GM19238 (cell line): ENCODE measurements around the gene PLEKHS1.
"Not testable (repeated sequence)": the region's sequence is repeated elsewhere in the genome, so short reads cannot be mapped to it uniquely, and the experiment has no call there.

Experiments
- DNase-seq: peaks from one replicate; pipeline ENCODE4 v3.0.0; 2011; ENCODE audit warnings: low spot score; ENCODE audit not compliant: insufficient read length

The PLEKHS1 gene

GRCh38 chr10:113740850-113741249 lies 10.6 kb upstream of the PLEKHS1 start:
- no peak for DNase-seq

GRCh38 chr10:113742466-113742865 lies 9.0 kb upstream of the PLEKHS1 start:
- DNase-seq = no peak

- no peak for DNase-seq
Observed at GRCh38 chr10:113743594-113743993, 7.9 kb upstream of the PLEKHS1 start.

DNA sequence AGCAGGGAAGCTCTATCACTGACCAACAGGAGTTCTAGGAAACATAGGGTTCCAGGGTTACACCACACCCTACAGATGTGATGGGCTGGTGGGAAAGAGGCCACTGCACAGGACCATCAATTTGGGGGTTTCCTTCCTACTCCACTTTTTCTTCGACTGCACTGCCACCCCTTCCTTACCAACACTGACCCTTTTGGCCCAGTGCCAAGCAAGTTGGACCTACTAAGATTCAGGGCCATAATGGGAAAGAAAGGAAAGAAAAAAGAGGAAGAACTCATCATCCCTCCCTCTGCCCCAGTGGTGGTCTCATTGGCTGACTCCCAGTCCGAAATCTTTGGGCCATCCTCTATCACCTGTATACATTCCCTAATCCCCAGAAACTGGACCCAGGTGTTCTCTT lies 6.1 kb upstream of the PLEKHS1 start:
- no peak for DNase-seq

- no peak for DNase-seq
Observed at GRCh38 chr10:113746217-113746957, 5.1 kb upstream of the PLEKHS1 start.

DNA sequence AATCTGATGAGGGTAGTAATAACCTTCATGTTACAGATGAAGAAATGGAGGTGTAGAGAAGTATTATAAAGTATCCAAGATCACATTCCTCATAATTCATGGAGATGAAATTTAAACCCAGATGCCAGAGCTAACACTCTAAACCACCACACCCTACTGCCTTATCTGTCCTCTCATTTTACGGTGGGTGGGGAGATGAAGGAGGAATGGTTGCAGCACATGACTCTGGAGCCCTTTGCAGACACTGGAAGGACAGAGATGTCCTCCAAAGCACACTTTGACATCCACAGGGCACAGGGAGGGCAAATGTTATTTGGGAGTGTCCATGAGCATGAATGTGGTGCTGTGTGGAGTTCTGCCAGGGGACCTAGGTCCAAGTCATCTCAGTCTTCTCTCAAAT lies 1.1 kb downstream of the PLEKHS1 start:
- no peak for DNase-seq

GRCh38 chr10:113753020-113753692 lies 1.7 kb downstream of the PLEKHS1 start:
- DNase-seq = no peak

DNA sequence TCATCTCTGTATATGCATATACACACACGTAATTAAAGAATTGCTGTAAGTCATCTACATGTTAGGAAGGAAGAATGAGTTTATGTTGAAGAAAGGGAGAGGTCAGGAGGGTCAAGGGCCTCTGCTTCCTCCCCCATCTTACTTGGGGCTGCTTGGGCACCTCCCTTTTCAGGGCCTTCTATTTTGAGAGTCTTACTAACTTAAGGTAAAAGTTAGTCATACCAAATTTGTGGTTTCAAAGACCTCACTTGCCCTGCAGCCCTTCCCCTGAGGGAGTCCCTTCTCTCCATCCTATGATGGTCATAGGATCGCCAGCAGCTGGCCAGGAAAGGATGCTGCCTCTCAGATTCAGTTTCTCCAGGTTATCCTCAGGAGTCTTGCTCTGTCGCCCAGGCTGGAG lies 2.6 kb downstream of the PLEKHS1 start:
- no peak for DNase-seq

DNA sequence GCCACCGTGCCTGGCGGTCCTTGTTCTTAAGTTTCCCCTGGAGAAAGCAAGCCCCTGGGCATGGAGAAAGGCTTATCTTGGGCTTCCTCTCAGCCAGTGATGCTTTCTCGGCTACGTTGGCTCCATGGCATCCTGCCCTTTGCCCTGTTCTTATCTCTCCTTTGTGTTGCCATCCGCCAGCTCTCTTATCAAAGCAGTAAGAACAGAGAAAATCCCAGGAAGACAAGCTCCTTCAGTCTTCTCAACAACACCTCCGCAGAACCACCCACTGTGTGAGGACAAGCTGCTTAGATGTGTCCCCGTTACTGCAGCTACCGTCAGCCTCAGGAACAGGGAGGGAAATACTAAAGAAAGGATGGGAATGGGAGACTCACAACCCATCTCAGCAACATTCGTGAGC lies 3.3 kb downstream of the PLEKHS1 start:
- no peak for DNase-seq

- DNase-seq = no peak
Observed at GRCh38 chr10:113756940-113757543, 5.6 kb downstream of the PLEKHS1 start.

- DNase-seq = no peak
Observed at GRCh38 chr10:113762083-113762482, 10.6 kb downstream of the PLEKHS1 start.

DNA sequence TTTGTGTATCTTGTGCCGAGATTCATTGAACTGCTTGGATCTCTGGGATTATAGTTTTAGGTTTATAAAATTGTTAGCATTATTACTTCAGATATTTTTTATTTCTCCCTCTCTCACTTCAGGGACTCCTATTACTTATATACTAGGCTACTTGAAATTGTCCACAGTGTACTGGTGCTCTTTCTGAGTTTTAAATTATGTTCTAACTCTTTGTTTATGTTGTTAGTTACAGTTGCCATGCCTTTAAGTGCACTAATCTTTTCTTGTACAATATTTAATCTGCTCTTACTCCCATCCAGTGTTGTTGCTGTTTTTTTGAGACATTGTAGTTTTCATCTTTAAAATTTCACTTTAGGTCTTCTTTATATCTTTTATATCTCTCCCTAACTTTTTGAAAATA lies 13.1 kb downstream of the PLEKHS1 start:
- DNase-seq = no peak

DNA sequence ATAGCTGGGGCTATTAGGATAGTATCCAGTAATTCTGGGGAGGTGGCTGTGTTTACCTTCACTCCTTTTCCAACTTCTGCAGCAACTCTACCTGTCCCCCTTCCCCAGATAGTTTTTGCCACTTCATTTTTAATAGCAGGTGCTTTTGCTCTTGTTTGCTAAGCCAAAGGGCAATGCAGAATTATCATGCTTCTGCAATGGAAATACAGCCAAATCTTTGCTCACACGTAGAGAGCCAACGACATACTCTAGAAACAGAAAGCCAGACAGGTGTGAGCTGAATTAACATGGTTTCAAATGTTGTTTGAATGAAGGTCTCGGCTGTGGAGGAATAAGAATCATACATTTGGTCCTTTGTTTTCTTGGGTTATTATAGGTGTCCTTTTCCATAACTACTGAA lies 14.4 kb downstream of the PLEKHS1 start:
- DNase-seq = no peak

DNA sequence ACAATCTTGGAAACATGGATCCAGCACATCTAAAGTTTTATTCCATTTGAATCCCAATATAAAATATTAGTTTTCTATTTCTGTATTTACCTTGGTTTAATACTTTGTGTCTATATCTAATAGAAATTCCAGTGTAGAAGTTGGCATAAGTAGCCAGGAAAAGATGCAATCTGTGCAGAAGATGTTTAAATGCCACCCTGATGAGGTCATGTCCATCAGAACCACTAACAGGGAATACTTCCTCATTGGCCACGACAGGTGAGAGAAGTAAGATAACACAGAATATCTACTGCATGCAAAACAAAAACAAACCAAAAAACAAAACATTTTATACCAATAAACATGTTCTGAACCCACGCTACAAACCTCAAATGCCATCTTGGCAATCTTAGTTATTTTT lies 15.7 kb downstream of the PLEKHS1 start:
- DNase-seq = no peak

GRCh38 chr10:113770346-113770745 lies 18.9 kb downstream of the PLEKHS1 start:
- no peak for DNase-seq

- DNase-seq = not testable (repeated sequence)
Observed at GRCh38 chr10:113771131-113771530, 19.6 kb downstream of the PLEKHS1 start.

- DNase-seq = no peak
Observed at GRCh38 chr10:113775686-113776294, 24.3 kb downstream of the PLEKHS1 start.

DNA sequence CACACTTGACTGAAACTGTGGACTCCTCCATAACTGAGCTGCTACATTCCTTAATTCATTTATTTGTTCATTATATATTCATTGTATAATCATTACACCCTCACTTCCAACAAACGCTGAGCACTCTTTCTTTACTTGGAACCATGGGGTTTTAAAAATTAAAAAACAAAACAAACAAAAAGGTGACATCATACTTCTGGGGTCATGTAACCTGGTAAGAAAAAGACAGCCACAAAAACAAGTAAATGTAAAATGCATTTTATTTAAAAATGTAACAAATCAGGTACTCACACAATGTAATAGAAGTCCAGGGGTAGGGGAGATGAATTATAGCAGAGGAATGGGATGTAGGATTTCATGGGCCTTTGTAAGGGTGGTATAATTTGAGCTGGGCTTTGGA lies 25.1 kb downstream of the PLEKHS1 start:
- no peak for DNase-seq

DNA sequence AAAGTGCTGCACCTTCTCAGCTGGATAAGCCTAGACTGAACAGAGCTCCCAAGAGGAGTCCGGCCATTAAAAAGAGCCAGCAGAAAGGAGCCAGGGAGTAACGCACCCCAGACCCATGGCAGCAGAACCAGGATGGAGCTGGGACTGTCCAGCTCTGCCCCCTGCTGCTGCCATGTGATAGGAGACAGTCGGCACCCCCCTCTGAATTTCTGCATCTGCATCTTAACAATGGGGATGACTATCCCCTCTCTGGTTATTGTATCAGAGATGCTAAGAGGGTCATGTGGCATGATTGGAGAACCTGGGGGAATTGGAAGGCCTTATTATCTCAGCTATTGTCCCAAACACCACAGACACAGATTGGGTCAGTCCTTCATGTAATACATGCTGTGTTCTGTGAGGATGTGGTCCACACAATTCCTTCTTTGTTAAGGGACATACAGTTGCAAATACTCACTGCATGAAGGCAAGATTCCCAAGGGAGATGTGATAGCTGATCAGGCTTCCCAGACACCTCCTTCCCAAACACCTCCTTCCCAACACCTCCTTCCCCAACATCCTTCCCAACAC lies 29.3 kb downstream of the PLEKHS1 start:
- DNase-seq = no peak

GRCh38 chr10:113782367-113782766 lies 30.9 kb downstream of the PLEKHS1 start:
- DNase-seq = no peak

DNA sequence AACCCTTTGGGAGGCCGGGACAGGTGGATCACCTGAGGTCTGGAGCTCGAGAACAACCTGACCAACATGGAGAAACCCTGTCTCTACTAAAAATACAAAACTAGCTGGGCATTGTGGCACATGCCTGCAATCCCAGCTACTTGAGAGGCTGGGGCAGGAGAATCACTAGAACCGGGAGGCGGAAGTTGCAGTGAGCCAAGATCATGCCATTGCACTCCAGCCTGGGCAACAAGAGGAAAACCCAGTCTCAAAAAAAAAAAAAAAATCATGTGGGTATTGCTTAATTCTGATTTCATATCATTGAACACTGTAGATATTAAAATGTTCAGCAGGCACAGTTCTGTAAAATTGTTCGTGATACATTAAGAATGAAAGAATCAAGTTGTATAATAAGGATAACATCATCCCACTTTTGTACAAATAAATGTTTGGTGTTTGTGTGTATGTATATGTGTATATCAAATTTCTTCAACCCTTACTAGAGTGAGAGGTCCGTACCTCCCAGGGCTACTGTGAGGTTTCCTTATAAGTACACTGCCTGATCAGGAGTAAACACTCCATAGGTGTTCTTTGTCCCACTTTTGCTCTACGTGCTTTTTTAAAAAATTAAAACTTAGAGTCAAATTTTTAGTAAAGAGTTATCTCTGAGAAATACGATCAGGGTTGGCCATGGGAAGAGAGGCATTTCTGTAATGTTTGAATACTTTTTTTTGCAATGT lies 31.7 kb downstream of the PLEKHS1 start:
- no peak for DNase-seq
